HG03095 (cell line): ENCODE data around the gene PROB1.
"Not testable (repeated sequence)": the region's sequence is repeated elsewhere in the genome, so short reads cannot be mapped to it uniquely, and the experiment has no call there.

Experiments
- ATAC-seq: cut with Tn5 transposase; IDR thresholded peaks from one replicate; pipeline ENCODE4 v1.9.1; 2021; ENCODE audit warnings: moderate library complexity; ENCODE audit not compliant: unreplicated experiment

PROB1 gene

DNA sequence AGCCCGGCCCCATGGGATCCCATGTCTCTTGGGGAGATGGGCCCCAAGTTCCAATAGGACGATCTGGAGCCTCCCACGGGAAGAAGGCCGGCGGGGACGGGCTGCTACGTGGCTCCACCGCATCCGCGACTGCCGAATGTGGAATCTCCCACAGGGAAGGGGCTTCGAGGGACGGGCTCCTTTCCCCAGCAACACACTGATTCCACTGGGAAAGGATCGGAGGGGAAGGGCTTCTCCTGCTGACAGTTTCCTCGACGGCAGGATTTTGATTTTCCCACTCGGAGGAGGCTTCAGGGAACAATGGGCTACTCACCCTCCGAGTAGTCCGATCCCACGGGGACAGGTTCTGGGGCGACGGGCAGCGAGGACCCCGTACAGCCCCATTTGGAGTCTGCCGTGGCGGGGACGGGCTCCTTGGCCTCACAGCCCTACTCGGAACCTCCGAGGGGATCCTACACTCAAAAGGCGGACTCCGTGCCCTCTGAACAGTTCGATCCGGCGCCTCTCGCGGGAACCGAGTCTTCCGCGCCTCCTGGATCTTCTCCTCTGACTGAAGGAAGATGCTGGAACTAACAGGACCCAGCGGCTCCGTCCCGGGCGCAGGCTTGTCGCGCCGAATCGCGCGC lies 1.3 kb downstream of the PROB1 start:
- ATAC-seq: no peak

- ATAC-seq: peak; percentile 43
These were observed 2.0 kb downstream of the PROB1 start for GRCh38 chr5:139392678-139393496.

GRCh38 chr5:139392324-139392677 lies 2.6 kb downstream of the PROB1 start:
- ATAC-seq: no peak

DNA sequence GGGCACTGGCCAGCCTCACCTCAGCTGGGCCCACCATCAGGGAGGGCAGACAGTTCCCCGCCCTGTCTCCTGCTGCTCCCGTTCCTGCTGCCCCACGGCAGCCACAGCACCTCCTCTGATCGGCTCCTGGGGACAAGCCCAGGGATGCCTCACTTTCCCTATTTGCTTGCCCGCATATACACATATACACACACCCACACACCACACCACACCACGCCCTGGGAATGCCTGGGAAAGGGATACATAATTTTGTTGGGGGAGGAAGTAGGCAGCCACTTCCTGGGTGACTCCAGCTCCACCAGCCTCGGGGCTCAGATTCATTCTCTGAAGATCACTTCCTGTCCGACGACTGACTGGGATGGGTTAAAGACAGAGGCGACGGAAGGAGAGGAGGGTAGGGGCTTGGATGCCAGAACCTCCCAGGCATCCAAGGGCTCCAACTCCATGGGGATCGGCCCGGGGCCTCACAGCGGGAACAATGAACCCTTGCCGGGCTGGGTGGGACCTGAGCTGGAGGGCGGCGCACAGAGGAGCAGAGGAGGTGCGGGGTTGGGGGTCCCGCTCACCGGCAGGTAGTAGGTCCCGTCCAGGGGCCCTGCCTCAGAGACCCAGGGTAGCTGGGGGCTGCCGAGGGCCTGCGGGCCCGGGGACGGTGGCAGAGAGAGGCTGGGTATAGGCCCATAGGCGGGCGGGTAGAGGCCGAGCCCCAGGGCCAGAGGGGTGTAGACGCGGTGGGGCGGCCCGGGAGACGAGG lies 3.2 kb downstream of the PROB1 start:
- ATAC-seq: no peak

DNA sequence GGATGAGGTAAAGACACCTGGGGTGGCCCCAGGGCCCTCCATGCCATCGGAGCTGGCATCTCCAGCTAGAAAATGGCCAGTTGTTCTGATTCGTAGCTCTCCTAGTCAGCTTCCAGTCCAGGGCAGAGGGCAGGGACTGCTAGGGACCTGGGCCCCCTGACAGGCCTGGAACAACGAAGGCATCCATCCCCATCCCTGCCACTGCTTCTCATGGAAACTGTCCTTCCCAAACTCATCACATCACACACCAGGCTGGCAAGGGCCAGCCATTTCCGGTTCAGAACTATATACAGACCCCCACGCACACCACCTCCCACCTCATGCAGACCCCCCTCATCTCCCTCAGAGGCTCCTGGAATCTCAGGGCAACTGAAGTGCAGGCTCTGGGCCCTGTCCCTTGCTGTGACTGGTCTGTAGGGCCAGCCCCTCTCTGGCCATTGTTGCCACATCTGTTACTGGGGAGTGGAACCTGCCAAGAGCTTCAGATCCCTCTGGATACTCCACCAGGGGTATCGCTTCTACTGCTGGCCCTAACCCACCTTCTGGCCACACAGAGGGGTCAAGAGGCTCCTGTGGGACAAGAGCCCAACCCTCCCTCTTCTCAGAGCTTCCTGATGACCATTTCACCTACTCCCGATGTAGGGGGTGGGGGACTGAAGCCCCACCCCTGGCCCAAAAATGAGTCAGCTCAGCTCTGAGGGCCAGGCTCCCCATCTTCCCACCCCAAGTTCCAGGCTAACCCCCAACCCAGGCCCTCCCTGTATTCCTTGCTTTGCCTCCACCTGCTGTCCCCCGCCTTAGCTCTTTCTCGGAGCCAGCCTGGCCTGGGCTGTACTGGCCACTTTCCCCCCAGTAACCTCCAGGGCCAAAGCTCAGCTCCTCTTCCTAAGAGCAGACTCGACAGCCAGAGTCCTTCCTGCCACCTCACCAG lies 4.0 kb downstream of the PROB1 start:
- no peak for ATAC-seq

DNA sequence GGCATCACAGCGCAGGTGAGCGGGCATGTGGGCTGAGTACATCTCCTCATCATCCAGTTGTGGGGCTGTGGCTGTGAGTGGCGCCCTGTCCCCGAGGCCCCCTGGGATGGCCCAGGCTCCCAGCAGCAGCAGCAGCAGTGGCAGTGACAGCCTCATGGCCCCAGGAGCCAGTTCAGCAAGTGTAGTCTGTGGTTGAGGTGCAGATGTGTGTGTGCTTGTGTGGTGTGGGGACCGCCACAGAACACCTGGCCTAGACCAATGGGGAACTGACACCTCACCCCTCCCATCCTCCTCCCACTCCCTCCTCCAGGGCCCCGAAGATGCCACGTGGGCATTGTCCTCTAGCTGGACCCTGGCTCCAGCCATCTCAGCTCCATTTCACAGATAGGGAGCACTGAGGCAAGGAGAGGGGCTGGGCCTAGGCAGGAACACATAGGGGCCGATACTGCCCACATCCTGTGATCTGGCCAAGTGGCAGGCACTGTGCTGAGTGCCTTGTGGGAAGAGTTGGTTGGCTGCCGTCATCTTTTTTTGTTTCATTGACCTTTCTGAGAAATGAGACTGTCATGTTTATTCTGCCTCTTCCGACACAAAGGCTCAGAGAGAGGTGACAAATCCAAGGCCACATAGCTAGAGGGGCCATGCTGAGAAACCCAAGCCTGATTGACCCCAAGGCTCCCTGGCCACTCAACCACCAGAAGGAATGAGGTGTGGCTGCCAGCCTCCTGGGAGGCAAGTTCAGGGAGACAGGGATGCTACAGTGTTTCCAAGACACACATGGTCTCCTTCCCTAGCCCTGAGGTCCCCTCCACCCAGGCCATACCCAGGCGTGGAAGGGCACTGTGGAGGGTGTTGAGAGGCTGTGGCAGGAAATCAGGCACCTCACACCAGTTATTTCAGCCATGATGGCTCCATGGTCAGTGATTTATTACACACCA lies 4.9 kb downstream of the PROB1 start, which contains the start of gene MZB1:
Gene MZB1, minus strand, starts transcription at position 213 of the 938 bp plus-strand sequence. Its CDS starts 57 bp downstream, at position 156.
- ATAC-seq: peak; percentile 35

- no peak for ATAC-seq
These were observed 6.6 kb downstream of the PROB1 start for GRCh38 chr5:139388198-139388821.

- no peak for ATAC-seq
These were observed 7.2 kb downstream of the PROB1 start for GRCh38 chr5:139387611-139388197.

DNA sequence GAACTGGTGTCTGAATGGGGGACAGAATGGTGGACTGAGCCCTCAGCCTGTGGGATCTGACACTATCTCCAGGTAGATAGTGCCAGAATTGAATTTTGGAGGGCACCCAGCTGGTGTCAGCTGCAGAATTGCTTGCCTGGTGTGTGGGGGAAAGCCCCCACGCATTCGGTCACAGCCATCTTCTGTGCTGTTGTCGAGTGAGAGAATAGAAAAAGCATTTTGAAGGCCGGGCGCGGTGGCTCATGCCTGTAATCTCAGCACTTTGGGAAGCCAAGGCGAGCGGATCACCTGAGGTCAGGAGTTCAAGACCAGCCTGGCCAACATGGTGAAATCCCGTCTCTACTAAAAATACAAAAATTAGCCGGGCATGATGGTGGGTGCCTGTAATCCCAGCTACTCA lies 7.9 kb downstream of the PROB1 start:
- not testable (repeated sequence) for ATAC-seq

DNA sequence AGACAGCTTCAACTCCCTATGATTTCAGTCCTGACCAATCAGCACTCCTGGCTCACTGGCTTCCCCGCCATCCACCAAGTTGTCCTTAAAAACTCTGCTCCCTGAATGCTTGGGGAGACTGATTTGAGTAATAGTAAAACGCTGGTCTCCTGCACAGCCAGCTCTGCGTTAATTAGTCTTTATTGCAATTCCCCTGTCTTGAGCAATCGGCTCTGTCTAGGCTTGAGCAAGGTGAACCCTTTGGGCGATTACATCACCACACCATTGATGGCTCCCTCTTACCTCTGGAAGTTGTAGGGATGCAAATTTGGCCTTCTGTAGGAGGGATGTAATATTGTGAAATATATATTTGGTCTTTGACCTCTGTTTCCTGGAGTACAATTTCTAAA lies 8.9 kb downstream of the PROB1 start:
- ATAC-seq: no peak

DNA sequence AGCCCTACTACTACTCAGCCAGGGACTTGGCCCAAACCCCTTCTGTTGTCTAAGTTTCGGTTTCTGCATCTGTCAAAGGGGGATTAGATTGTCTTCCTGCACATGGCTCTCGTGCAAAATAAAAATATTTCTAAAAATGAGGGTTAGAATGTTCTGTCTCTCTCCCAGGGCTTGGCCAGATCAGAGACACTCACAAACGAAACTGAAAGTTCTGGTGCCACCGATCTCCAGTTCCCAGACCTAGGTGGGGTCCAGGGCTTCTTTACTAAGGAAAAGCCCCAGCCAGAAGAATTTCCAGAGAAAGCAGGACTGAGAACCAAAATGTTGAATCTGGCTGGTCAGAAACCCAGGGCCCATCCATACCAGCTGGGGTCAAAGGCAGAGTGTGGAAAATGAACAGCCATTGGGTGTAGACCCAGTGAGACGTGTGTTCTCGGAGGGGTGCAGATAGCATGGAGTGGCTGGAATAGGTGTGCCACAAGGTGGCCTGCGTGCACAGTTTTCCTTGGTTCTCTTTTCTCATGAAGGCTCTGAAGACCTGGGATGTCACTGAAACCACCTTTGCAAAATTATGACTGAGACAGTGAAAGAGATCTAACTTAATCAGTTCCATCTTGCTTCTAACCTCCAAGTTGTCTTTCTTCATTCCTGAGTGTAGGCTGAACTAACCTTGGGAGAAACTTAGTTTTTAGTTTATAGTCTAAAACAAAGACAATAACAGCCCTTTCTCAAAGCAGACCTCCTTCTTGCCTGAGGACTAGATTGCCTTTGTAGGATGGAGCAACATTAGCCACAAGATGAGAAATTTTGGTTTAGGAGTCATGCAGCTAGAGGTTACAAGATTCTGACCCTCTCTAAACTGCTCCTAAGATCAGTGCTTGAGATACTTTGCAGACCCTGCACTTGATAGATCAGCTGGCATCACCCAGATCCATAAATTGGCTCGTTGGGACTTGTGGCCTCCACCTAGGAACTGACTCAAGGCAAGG lies 9.5 kb downstream of the PROB1 start:
- ATAC-seq: no peak

- no peak for ATAC-seq
These were observed 10.3 kb downstream of the PROB1 start for GRCh38 chr5:139384591-139385051.

DNA sequence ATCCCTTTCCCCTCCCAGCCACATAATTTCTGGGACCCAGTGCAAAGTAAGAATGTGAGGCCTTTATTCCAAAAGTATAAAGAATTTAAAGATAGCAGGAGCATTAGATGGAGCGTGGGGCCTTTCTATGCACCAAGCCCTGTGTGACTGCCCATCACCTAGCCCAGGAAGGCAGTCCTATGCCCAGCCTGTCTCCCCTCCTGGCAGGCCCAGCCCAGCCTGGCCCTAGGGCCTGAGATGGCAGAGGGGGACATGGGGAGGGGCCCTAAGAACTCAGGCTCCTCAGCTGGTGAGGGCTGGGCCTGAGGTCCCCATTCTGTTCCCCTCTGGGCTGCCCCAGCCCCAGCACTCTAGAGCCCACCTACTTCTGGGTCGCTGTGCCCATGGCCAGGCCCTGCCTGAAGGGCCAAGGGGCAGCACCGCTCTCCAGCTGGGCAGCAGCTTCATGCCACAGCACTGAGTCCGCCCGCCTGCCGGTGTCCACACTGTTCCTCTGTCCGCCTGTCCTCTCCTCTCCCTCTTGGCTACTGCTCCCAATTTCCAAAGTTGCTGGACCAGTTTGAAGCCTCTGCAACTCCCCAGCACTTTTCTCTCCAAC lies 10.8 kb downstream of the PROB1 start:
- no peak for ATAC-seq

- ATAC-seq: no peak
These were observed 11.5 kb downstream of the PROB1 start, which contains the start of gene SLC23A1 for GRCh38 chr5:139383275-139383992. TSS of gene SLC23A1 (minus strand) at chr5:139383297. CDS start at chr5:139383253, 44 bp downstream.

GRCh38 chr5:139382807-139383206 lies 12.1 kb downstream of the PROB1 start:
- ATAC-seq: no peak
